NOMO-1 treated with dmso at 0.1 percent for 144 hours (cell line): ENCODE results near the gene GPR33.

Source experiments
- DNase-seq: peaks from one replicate; lab custom pipeline; 2025; ENCODE audit not compliant: unreplicated experiment; lab: John Stamatoyannopoulos, UW

The GPR33 gene, protein sequence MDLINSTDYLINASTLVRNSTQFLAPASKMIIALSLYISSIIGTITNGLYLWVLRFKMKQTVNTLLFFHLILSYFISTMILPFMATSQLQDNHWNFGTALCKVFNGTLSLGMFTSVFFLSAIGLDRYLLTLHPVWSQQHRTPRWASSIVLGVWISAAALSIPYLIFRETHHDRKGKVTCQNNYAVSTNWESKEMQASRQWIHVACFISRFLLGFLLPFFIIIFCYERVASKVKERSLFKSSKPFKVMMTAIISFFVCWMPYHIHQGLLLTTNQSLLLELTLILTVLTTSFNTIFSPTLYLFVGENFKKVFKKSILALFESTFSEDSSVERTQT

GRCh38 chr14:31487886-31488285 lies at the start of gene GPR33:
GPR33 (minus strand) TSS chr14:31488039; CDS start chr14:31483965, 4,074 bp downstream.
- peak; percentile 47 for DNase-seq

- DNase-seq: no peak
Measured at GRCh38 chr14:31536201-31536960, 48.5 kb upstream of the GPR33 start.

DNA sequence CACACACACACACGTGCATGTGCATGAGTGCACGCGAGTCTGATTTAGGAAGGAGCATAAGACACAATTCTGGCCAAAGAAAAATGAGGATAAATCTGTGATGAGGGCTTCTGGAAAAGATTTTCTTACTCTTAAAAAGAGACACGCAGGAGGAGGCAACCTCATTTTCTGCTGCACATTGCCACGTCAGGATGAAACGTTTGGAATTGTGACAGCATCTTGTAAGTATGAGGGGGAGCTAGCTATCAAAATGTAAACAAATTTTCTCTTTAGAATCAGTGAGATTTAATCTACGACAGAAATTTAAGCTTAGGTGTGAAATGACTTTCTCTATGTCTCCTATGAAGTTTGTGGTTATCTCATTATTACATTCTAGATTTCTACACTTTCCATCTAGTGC lies 42.3 kb upstream of the GPR33 start:
- no peak for DNase-seq

DNA sequence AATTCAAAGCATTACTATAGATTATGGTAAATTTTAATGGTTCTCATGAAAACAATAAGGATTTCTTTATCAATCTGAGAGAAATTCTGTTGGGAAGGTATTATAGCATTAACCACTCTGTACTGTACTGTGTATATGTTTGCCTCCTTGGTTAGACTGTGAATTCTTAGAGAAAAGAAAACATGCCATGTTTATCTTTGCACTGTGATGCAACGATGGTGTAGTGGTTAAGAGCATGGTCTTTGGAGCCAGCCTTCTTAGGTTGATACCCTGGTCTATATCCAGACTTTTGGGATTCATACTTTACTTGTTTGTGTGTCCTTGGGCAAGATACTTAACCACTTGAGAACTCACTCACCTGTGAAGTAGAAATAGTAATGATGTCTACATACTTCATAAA lies 41.2 kb upstream of the GPR33 start:
- DNase-seq: no peak

DNA sequence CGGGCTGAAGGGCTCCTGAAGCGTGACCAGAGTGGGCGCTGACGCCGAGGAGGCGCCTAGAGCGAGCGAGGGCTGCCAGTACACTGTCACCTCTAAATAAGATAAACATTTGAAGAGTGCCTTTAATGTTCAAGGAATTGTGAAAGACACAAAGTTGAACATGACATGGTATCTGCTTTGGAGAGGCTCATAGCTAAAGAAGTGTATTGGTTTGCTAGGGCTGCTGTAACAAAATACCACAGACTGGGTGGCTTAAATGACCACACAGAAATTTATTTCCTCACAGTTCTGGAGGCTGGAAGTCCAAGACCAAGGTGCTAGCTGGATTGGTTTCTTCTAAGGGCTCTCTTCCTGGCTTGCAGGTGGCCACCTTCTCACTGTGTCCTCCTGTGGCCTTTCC lies 39.7 kb upstream of the GPR33 start:
- DNase-seq: no peak

DNA sequence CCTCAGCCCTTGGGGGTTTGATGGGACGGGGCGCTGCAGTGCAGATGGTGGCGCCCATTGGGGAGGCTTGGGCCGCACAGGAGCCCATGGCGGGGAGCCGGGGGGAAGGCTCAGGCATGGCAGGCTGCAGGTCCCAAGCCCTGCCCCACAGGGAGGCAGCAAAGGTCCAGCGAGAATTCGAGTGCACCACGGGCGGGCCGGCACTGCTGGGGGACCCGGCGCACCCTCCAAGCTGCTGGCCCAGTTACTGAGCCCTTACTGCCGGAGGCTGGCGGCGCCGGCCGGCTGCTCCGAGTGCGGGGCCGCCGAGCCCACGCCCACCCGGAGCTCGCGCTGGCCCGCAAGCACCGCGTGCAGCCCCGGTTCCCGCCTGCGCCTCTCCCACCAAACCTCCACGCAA lies 39.2 kb upstream of the GPR33 start:
- DNase-seq: no peak

GRCh38 chr14:31510855-31511254 lies 23.0 kb upstream of the GPR33 start:
- no peak for DNase-seq

GRCh38 chr14:31510222-31510621 lies 22.4 kb upstream of the GPR33 start:
- DNase-seq: no peak

DNA sequence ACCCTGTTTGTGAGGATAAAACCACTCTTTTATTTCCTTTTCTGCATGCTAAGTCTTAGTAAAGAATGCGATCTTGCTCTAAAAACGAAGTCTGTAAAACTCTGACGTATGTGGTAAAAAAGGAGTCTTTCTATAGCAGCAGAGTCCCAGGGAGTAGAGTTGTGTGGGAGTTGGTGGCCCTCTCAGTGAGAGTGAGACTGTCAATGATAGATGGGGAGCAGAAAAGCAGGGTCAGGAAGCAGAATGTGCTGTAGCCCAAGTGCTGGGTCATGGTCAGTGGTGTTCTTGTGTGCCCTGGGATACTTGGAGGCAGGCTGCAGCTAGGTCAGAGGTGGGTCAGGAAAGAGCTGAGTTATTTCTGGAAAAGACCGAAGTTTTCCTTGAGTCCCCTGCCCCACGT lies 20.3 kb upstream of the GPR33 start:
- DNase-seq: no peak

DNA sequence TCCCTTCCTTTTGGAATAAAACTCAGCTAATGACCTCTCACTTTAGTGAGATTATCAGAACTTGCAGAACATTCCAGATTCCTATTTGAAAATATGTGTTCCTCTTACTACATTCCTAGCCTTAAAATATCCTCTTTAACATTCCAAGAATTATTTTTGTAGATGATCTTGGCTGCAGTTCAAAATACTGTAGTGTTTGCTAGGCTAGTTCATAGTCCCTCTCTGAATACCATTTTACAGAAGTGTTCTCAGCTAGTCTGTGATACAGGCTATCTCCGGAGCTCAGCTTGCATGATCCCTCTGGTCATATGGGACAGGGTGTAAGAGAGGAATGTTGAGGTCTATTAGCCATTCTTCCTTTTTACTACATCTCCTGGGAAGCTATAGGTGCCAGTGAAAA lies 17.6 kb upstream of the GPR33 start:
- no peak for DNase-seq

DNA sequence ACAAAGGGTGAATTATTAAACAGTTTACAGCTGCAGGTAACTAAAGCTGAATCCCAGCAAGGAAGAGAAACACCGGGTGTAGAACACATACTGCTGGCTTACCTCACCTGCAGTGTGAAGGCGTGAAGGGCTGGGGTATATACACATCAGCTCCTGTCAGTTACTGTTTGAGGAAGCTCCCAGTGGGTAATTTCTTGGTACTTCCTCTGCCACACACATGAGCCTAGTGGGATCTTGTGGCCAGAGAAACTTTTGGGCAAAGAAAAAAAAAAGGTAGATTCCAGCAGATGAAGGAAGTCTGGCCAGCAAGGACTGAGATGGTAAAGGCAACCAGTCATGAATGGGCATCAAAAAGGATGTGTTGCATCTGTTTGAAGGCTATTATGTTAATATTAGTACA lies 14.0 kb upstream of the GPR33 start:
- no peak for DNase-seq

- DNase-seq: no peak
Measured at GRCh38 chr14:31492759-31493498, 5.1 kb upstream of the GPR33 start.

- DNase-seq: peak; percentile 36
Measured at GRCh38 chr14:31489691-31490090, 1.9 kb upstream of the GPR33 start.

- DNase-seq: no peak
Measured at GRCh38 chr14:31486764-31487163, 1.1 kb downstream of the GPR33 start.

DNA sequence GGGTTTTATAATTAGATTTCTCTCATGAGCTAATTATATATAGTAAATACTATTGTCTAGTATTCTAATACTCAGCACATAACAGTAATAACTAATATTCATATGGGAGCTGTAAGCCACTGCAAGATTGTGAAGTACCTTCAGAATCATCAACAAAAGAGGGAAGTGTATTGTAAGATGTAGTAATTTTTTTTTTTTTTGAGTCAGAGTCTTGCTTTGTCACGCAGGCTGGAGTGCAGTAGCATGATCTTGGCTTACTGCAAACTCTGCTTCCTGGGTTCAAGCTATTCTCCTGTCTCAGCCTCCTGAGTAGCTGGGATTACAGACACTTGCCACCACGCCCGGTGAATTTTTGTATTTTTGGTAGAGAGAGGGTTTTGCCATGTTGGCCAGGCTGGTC lies 3.1 kb downstream of the GPR33 start:
- DNase-seq: peak; percentile 69

DNA sequence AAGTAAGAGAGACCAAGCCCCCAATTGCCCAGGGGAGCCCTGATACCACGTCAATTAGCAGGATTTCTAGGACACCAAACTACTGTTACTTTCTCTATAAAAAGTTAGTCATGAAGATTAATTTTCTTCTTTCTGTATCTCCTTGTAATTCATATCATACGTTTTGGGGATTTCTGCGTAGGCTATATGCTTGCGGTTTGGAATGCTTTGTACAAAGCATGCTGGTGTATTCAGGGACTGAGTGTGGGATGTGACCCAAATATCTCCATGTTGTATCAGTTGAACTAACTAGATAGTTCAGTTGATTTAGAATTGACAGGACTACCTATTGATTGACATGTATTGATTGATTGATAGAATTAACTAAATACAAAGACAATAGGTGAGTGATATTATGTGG lies 7.7 kb downstream of the GPR33 start:
- no peak for DNase-seq

GRCh38 chr14:31479027-31479426 lies 8.8 kb downstream of the GPR33 start:
- no peak for DNase-seq

DNA sequence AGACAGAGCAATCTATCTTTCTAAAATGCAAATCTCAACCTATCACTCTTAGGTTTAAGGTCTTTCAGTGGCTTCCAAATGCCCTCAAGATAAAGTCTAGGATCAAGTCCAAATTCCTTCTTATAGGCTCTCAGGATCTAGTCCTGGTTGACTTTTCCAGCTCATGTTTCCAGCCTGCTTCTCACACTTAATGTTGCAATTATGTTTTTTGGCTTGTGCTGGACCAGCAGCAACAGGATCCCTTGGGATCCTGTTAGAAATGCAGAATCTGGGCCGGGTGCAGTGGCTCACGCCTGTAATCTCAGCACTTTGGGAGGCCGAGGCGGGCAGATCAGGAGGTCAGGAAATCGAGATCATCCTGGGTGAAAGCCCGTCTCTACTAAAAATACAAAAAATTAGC lies 10.6 kb downstream of the GPR33 start:
- DNase-seq: no peak

DNA sequence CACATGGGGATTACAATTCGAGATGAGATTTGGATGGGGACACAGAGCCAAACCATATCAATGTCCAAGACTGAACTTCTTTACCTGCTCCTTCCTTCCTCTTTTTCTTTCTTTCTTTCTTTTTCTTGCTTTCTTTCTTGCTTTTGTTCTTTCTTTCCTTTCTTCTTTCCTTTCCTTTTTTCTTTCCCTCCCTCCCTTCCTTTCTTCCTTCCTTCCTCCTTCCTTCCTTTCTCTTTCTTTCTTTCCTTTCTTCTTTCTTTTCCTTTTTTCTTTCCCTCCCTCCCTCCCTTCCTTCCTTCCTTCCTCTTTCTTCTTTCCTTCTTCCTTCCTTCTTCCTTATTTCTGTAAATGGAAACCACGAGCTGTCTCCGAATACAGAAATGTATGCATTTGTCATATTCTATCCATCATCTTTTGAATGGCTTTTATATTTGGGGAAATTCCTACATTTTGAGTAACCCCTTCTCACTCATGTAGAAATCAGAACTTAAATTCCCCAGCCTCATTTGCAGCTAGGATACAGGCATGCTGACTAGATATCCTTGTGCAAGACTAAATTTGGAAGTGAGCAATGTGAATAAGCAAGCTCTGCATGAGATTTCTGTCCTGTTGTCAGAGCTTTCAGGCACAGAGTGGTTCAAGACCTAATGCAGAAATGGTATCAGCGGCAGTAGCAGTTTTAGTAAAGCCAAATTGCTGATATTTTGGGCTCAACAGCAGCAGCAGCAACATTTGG lies 11.5 kb downstream of the GPR33 start:
- no peak for DNase-seq

GRCh38 chr14:31466554-31466953 lies 21.3 kb downstream of the GPR33 start:
- DNase-seq: no peak

DNA sequence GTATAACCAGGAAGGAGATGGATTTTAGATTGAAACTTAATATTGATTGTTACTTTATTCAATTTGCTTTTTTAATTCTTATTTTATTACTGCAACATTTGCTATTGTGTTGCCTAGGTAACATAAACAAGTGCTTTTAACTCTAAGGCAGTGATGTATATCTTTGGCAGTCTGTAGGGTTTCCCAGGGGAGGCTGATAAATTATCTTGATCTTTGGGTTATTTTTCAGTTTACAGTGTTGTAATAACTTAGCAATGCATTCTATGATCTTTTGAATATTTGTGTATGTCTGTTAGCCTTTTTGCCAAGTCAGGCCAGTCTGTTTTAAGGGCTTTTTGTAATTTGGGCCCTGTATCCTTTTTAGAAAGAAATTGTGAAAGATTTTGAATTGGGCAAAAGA lies 22.7 kb downstream of the GPR33 start:
- DNase-seq: no peak
